ENCODE measurements around the gene MYO7B.

Gene MYO7B

GRCh38 chr2:127591221-127591923, 55.9 kb downstream of the MYO7B start:
- DNase-seq, result no peak

- DNase-seq, result no peak
These were observed 57.3 kb downstream of the MYO7B start for GRCh38 chr2:127592761-127593227.

- no peak for DNase-seq
These were observed 58.0 kb downstream of the MYO7B start for GRCh38 chr2:127593228-127594115.

GRCh38 chr2:127594116-127594591, 58.7 kb downstream of the MYO7B start:
- DNase-seq, result no peak

GRCh38 chr2:127596311-127597045, 61.0 kb downstream of the MYO7B start:
- no peak for DNase-seq

- DNase-seq, result no peak
These were observed 61.8 kb downstream of the MYO7B start for GRCh38 chr2:127597046-127597983.

- DNase-seq, result no peak
These were observed 62.5 kb downstream of the MYO7B start for GRCh38 chr2:127597984-127598380.

- no peak for DNase-seq
These were observed 63.2 kb downstream of the MYO7B start for GRCh38 chr2:127598711-127599110.

- no peak for DNase-seq
These were observed 63.7 kb downstream of the MYO7B start for GRCh38 chr2:127599211-127599610.

GRCh38 chr2:127604986-127605385, 69.5 kb downstream of the MYO7B start:
- no peak for DNase-seq

GRCh38 chr2:127605691-127606263, 70.3 kb downstream of the MYO7B start:
- no peak for DNase-seq

GRCh38 chr2:127606625-127607398, 71.3 kb downstream of the MYO7B start:
- no peak for DNase-seq

- DNase-seq, result no peak
These were observed 72.0 kb downstream of the MYO7B start for GRCh38 chr2:127607399-127607908.

- no peak for DNase-seq
These were observed 72.9 kb downstream of the MYO7B start for GRCh38 chr2:127608061-127609030.

GRCh38 chr2:127609031-127609751, 73.7 kb downstream of the MYO7B start:
- DNase-seq, result no peak

- DNase-seq, result no peak
These were observed 74.3 kb downstream of the MYO7B start for GRCh38 chr2:127609818-127610217.

GRCh38 chr2:127610561-127610960, 75.1 kb downstream of the MYO7B start:
- no peak for DNase-seq

GRCh38 chr2:127611076-127611925, 75.8 kb downstream of the MYO7B start:
- no peak for DNase-seq
